GM21528 (cell line): ENCODE measurements around the gene DAPK1.

Experiments
- ATAC-seq: cut with Tn5 transposase; IDR thresholded peaks from one replicate; pipeline ENCODE4 v1.9.1; 2021; ENCODE audit warnings: mild to moderate bottlenecking, moderate library complexity; ENCODE audit not compliant: unreplicated experiment, low FRiP score

Gene DAPK1

GRCh38 chr9:87587356-87587745, 89.7 kb downstream of the DAPK1 start:
- ATAC-seq = no peak

GRCh38 chr9:87587864-87588263, 90.2 kb downstream of the DAPK1 start:
- ATAC-seq = no peak

- no peak for ATAC-seq
These were observed 90.7 kb downstream of the DAPK1 start for GRCh38 chr9:87588339-87588738.

GRCh38 chr9:87590996-87591395, 93.3 kb downstream of the DAPK1 start:
- ATAC-seq = no peak

- ATAC-seq = no peak
These were observed 95.1 kb downstream of the DAPK1 start for GRCh38 chr9:87592554-87593358.

GRCh38 chr9:87593359-87593980, 95.8 kb downstream of the DAPK1 start:
- no peak for ATAC-seq

- no peak for ATAC-seq
These were observed 96.5 kb downstream of the DAPK1 start for GRCh38 chr9:87594194-87594593.

GRCh38 chr9:87594662-87595061, 97.0 kb downstream of the DAPK1 start:
- ATAC-seq = no peak

GRCh38 chr9:87595610-87596009, 97.9 kb downstream of the DAPK1 start:
- no peak for ATAC-seq

- no peak for ATAC-seq
These were observed 99.2 kb downstream of the DAPK1 start for GRCh38 chr9:87596862-87597261.

- no peak for ATAC-seq
These were observed 100.2 kb downstream of the DAPK1 start for GRCh38 chr9:87597710-87598443.

GRCh38 chr9:87599901-87600610, 102.4 kb downstream of the DAPK1 start:
- ATAC-seq = no peak

GRCh38 chr9:87601176-87601575, 103.5 kb downstream of the DAPK1 start:
- no peak for ATAC-seq

- no peak for ATAC-seq
These were observed 103.9 kb downstream of the DAPK1 start for GRCh38 chr9:87601595-87601994.

GRCh38 chr9:87602933-87603643, 105.4 kb downstream of the DAPK1 start:
- no peak for ATAC-seq

GRCh38 chr9:87603854-87604490, 106.3 kb downstream of the DAPK1 start:
- ATAC-seq = no peak

GRCh38 chr9:87604886-87605588, 107.4 kb downstream of the DAPK1 start:
- ATAC-seq = no peak

GRCh38 chr9:87605676-87606075, 108.0 kb downstream of the DAPK1 start:
- ATAC-seq = no peak

GRCh38 chr9:87606841-87607521, 109.3 kb downstream of the DAPK1 start:
- ATAC-seq = no peak
